HepG2 (cell line): ENCODE results near the gene HDDC3. TPM values are rescaled to one million over a fixed set of nuclear protein-coding genes. Genes with fewer than 3 reads are reported as not detected.

ENCODE experiments used
- ATAC-seq: fragments of 200-7000 bp; cut with Tn5 transposase; 3 replicates; pipeline ENCODE4 v1.9.1; 2020; ENCODE audit warnings: mild to moderate bottlenecking, moderate library complexity
- BruUV-seq: library from RNA; stranded (reverse); fragments of 400-500 nt; replicated peaks from 2 replicates; lab custom pipeline; 2021; lab: Mats Ljungman, UMichigan
- CTCF ChIA-PET: fragments of 300-600 bp; formaldehyde crosslinking; extraction: SDS; loops from one replicate; lab custom pipeline; 2021; ENCODE audit warnings: low total read pairs, inconsistent platforms, low intra/inter-chr PET ratio; lab: Yijun Ruan, JAX
- POLR2A ChIA-PET: fragments of 350-600 bp; sonication (Branson Sonifier 250); formaldehyde crosslinking; loops from one replicate; lab custom pipeline; 2020; ENCODE audit warnings: antibody characterized with exemption, inconsistent platforms; lab: Yijun Ruan, JAX
- DNase-seq: peaks from one replicate; pipeline ENCODE4 v3.0.0-alpha.2; 2015; ENCODE audit warnings: low spot score
- FAIRE-seq: peaks from 3 replicates; lab custom pipeline; 2011; peaks lifted over from hg19 to GRCh38; lab: Jason Lieb, UNC
- H2AFZ ChIP-seq: one replicate; pipeline ENCODE4 v1.6.1; 2011; ENCODE audit warnings: low read length, inconsistent platforms
- H3K27ac ChIP-seq: fragments of 300-600 bp; 3 replicates; pipeline ENCODE4 v1.8.0; 2011; ENCODE audit warnings: mixed run types, mild to moderate bottlenecking, mixed read lengths, low read length, inconsistent platforms; ENCODE audit not compliant: insufficient read depth; ENCODE audit errors: extremely low read length
- H3K27me3 ChIP-seq, 2 experiments: fragments of 200-600 bp in 1 of 2; 2 replicates in 1 of 2; 3 replicates in 1 of 2; pipeline versions ENCODE4 v1.6.0 to v1.8.0; 2011; ENCODE audit warnings: low read length in 2 of 2, mild to moderate bottlenecking in 2 of 2, moderate library complexity in 2 of 2, inconsistent platforms in 1 of 2; ENCODE audit not compliant: insufficient read depth in 2 of 2, control insufficient read depth in 1 of 2
- H3K36me3 ChIP-seq, 2 experiments: fragments of 200-600 bp in 1 of 2; replicated peaks in 1 of 2; 2 replicates in 1 of 2; 3 replicates in 1 of 2; pipeline versions ENCODE4 v1.5.1 to v1.8.0; 2011; ENCODE audit warnings: low read length in 2 of 2, inconsistent platforms in 1 of 2; ENCODE audit not compliant: insufficient read depth in 2 of 2, control insufficient read depth in 1 of 2
- H3K4me1 ChIP-seq: 2 replicates; pipeline ENCODE4 v1.5.1; 2012; ENCODE audit warnings: low read length, inconsistent platforms; ENCODE audit not compliant: insufficient read depth
- H3K4me2 ChIP-seq: 2 replicates; pipeline ENCODE4 v1.6.0; 2011; ENCODE audit warnings: low read depth, low read length, inconsistent platforms
- H3K4me3 ChIP-seq, 3 experiments: fragments of 200-600 bp in 1 of 3; sonication (generic), shearing (Covaris generic) in 1 of 3; replicated peaks in 1 of 3; 2 replicates each; pipeline ENCODE4 v1.5.1; 2011 to 2016; ENCODE audit warnings: low read length in 3 of 3, inconsistent platforms in 2 of 3, low read depth in 2 of 3, mild to moderate bottlenecking in 2 of 3, control low read depth in 1 of 3, mixed read lengths in 1 of 3; ENCODE audit not compliant: insufficient read depth in 1 of 3
- H3K79me2 ChIP-seq: one replicate; pipeline ENCODE4 v1.6.1; 2011; ENCODE audit warnings: low read length, inconsistent platforms; ENCODE audit not compliant: insufficient read depth
- H3K9ac ChIP-seq: 2 replicates; pipeline ENCODE4 v1.6.0; 2011; ENCODE audit warnings: mild to moderate bottlenecking, low read depth, low read length, inconsistent platforms; ENCODE audit not compliant: insufficient read depth
- H3K9me3 ChIP-seq: 2 replicates; pipeline ENCODE4 v1.5.1; 2012; ENCODE audit warnings: mild to moderate bottlenecking, low read length
- H4K20me1 ChIP-seq: 2 replicates; pipeline ENCODE4 v1.6.0; 2011; ENCODE audit warnings: inconsistent platforms, mild to moderate bottlenecking, low read length, moderate library complexity; ENCODE audit not compliant: insufficient read depth
- ARNT2 ChIP-seq: sonication (generic); formaldehyde crosslinking; IDR thresholded peaks from 2 replicates; pipeline ENCODE4 v1.8.0; 2022; ENCODE audit warnings: mild to moderate bottlenecking, low read depth, missing genetic modification reagents, moderate library complexity
- CHD2 ChIP-seq: IDR thresholded peaks from 2 replicates; pipeline ENCODE4 v1.6.1; 2011; ENCODE audit warnings: low read depth, low read length, improper control_type of control experiment
- GATAD2A ChIP-seq: IDR thresholded peaks from 2 replicates; pipeline ENCODE4 v1.6.1; 2016
- IRF2 ChIP-seq: IDR thresholded peaks from 2 replicates; pipeline ENCODE4 v1.6.1; 2018; ENCODE audit warnings: missing genetic modification reagents, missing compliant biosample characterization
- NFKB2 ChIP-seq: sonication (generic); formaldehyde crosslinking; IDR thresholded peaks from 2 replicates; pipeline ENCODE4 v1.4.0; 2020; ENCODE audit warnings: missing genetic modification reagents, borderline replicate concordance
- ONECUT2 ChIP-seq: sonication (generic); formaldehyde crosslinking; IDR thresholded peaks from 2 replicates; pipeline ENCODE4 v1.4.0; 2020; ENCODE audit warnings: missing genetic modification reagents
- RBFOX2 ChIP-seq: fragments of 200-400 bp; formaldehyde crosslinking; IDR thresholded peaks from 2 replicates; pipeline ENCODE4 v1.6.1; 2017; ENCODE audit warnings: low read depth, mild to moderate bottlenecking, low read length
- SMYD3 ChIP-seq: sonication (generic); formaldehyde crosslinking; IDR thresholded peaks from 2 replicates; pipeline ENCODE4 v1.8.1; 2023; ENCODE audit warnings: mild to moderate bottlenecking, missing genetic modification reagents
- SNAPC2 ChIP-seq: sonication (generic); formaldehyde crosslinking; IDR thresholded peaks from 2 replicates; pipeline ENCODE4 v1.8.1; 2022; ENCODE audit warnings: mild to moderate bottlenecking, missing genetic modification reagents
- ZFP62 ChIP-seq: sonication (generic); formaldehyde crosslinking; IDR thresholded peaks from 2 replicates; pipeline ENCODE4 v1.4.0; 2020; ENCODE audit warnings: missing genetic modification reagents
- ZFP82 ChIP-seq: sonication (generic); formaldehyde crosslinking; IDR thresholded peaks from 2 replicates; pipeline ENCODE4 v1.5.1; 2020; ENCODE audit warnings: mild to moderate bottlenecking, missing genetic modification reagents, borderline replicate concordance
- ZNF264 ChIP-seq: sonication (generic); formaldehyde crosslinking; IDR thresholded peaks from 2 replicates; pipeline ENCODE4 v1.4.0; 2020; ENCODE audit warnings: missing genetic modification reagents
- ZNF331 ChIP-seq: sonication (generic); formaldehyde crosslinking; IDR thresholded peaks from 2 replicates; pipeline ENCODE4 v1.4.0; 2020; ENCODE audit warnings: missing genetic modification reagents
- ZNF343 ChIP-seq: sonication (generic); formaldehyde crosslinking; IDR thresholded peaks from 2 replicates; pipeline ENCODE4 v1.4.0; 2020; ENCODE audit warnings: mild to moderate bottlenecking, missing genetic modification reagents
- ZNF496 ChIP-seq: sonication (generic); formaldehyde crosslinking; IDR thresholded peaks from 2 replicates; pipeline ENCODE4 v1.8.1; 2023; ENCODE audit warnings: mild to moderate bottlenecking, moderate library complexity, missing genetic modification reagents; ENCODE audit not compliant: insufficient replicate concordance
- ZNF552 ChIP-seq: sonication (generic); formaldehyde crosslinking; IDR thresholded peaks from 2 replicates; pipeline ENCODE4 v1.9.0; 2022; ENCODE audit warnings: missing genetic modification reagents, mild to moderate bottlenecking, borderline replicate concordance
- ZNF672 ChIP-seq: sonication (generic); formaldehyde crosslinking; IDR thresholded peaks from 2 replicates; pipeline ENCODE4 v1.8.1; 2022; ENCODE audit warnings: missing genetic modification reagents
- ZNF720 ChIP-seq: sonication (generic); formaldehyde crosslinking; IDR thresholded peaks from 2 replicates; pipeline ENCODE4 v1.4.0; 2020; ENCODE audit warnings: missing genetic modification reagents
- ZNF790 ChIP-seq: sonication (generic); formaldehyde crosslinking; IDR thresholded peaks from 2 replicates; pipeline ENCODE4 v1.8.0; 2022; ENCODE audit warnings: missing genetic modification reagents, mild to moderate bottlenecking, borderline replicate concordance
- WGBS: methylation state at CpG from one replicate; pipeline ENCODE4 v1.1.6; 2017; ENCODE audit warnings: low lambda C conversion rate; 5-methylcytosine and 5-hydroxymethylcytosine counted together
- in situ Hi-C: cut with HindIII; loops from 2 replicates; pipeline ENCODE4 v1.10.0; 2017; ENCODE audit warnings: low pct_unique_long_range_greater_than_20kb; ENCODE audit not compliant: extremely low pct_ligation_motif_present
- intact Hi-C: fragments of 100-400 bp; cut with micrococcal nuclease; formaldehyde crosslinking; loops from one replicate; pipeline ENCODE4 v1.10.0; 2022; ENCODE audit not compliant: unreplicated experiment
- polyA plus RNA-seq, 8 experiments: library from polyadenylated mRNA; depleted of rRNA in 3 of 8; stranded (reverse) in 7 of 8; unstranded in 1 of 8; fragments of >200 nt; fragmentation: Illumina TruSeq in 4 of 8; extraction: Trizol in 4 of 8; gene quantifications; 2 replicates each; pipeline versions ENCODE4 v1.2.1 to v1.2.3, GENCODE V29; 2011 to 2016; ENCODE audit warnings: low read depth in 4 of 8, missing spikeins in 1 of 8, mixed read lengths in 1 of 8; ENCODE audit not compliant: insufficient read depth in 1 of 8
- total RNA-seq, 5 experiments: library from RNA; depleted of rRNA; stranded (reverse); fragments of >200 nt; fragmentation: Illumina TruSeq; extraction: Trizol; gene quantifications; 2 replicates each; pipeline ENCODE4 v1.2.3, GENCODE V29; 2016; ENCODE audit warnings: low read depth in 1 of 5
- TF ChIP-seq, protein P1 (sequence below): IDR thresholded peaks from 2 replicates; pipeline ENCODE4 v1.6.1; 2016; ENCODE audit warnings: missing compliant biosample characterization, missing genetic modification reagents, borderline replicate concordance
- TF ChIP-seq, protein P2 (sequence below), 2 experiments: sonication (generic) in 1 of 2; formaldehyde crosslinking in 1 of 2; IDR thresholded peaks; 2 replicates each; pipeline versions ENCODE4 v1.5.1 to v1.6.1; 2011 to 2020; ENCODE audit warnings: borderline replicate concordance in 1 of 2, low read depth in 1 of 2, low read length in 1 of 2, mild to moderate bottlenecking in 1 of 2, missing genetic modification reagents in 1 of 2, moderate library complexity in 1 of 2

The HDDC3 gene
- total and polyA plus RNA-seq, 2 of the 13 experiments (the other 11 are each of a cell fraction or from before 2014, with no cell fraction given) = 18.7 to 28.3 TPM

GRCh38 chr15:90883976-90884718, 48.2 kb downstream of the HDDC3 start, which contains the start of gene FES (continued):
- TF ChIP-seq, protein P1, sequence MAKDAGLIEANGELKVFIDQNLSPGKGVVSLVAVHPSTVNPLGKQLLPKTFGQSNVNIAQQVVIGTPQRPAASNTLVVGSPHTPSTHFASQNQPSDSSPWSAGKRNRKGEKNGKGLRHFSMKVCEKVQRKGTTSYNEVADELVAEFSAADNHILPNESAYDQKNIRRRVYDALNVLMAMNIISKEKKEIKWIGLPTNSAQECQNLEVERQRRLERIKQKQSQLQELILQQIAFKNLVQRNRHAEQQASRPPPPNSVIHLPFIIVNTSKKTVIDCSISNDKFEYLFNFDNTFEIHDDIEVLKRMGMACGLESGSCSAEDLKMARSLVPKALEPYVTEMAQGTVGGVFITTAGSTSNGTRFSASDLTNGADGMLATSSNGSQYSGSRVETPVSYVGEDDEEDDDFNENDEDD (CRISPR knock-in tag) = 0 out of 2 replicates have a peak, but pooled peaks have one; percentile 17
- TF ChIP-seq ARNT2 (CRISPR knock-in tag) (no peak), IRF2 (CRISPR knock-in tag) (no peak), RBFOX2 (peak; percentile 43), ZNF720 (CRISPR knock-in tag) (no peak)

- no peaks in the 10 kb centered on the region for H3K27me3 ChIP-seq
- H3K4me1 ChIP-seq = peaks cover 36% of the 10 kb centered on the region
- no peaks in the 10 kb centered on the region for H3K79me2 ChIP-seq
- POLR2A ChIA-PET = interaction anchor here (0.7 to 5.1 kb wide), 6 partner anchors 9 to 218 kb away, joined by 3 to 52 read pairs (median 9); partner anchors contain the start of gene MAN2A2
- in situ Hi-C loops = no loop called here
- intact Hi-C loops = no loop called here
- H2AFZ ChIP-seq = no peak overlapping the region
- CTCF ChIA-PET = no interaction called here
- no peak overlapping the region for H3K27ac ChIP-seq
- H3K36me3 ChIP-seq = peaks cover 6 to 13% of the 10 kb centered on the region in 2 experiments; a peak in 3 of 5 replicates
- H3K4me3 ChIP-seq = peak overlapping the region; percentile 37 to 65 (median 54); a peak in 5 of 6 replicates
- BruUV-seq = no TSS peak
- H3K9me3 ChIP-seq = no peaks in the 10 kb centered on the region
- H3K9ac ChIP-seq = peak overlapping the region; percentile 53; the same call in 1 of the 2 replicates
- H3K4me2 ChIP-seq = peak overlapping the region; percentile 72
- 39% methylated on average over 4 of the region's 7 CpGs for WGBS
- FAIRE-seq (peak; percentile 76), DNase-seq (no peak), ATAC-seq (peak; percentile 40)
- 0 out of 2 replicates have a peak, but pooled peaks cover 2% of the 10 kb centered on the region for H4K20me1 ChIP-seq
- no peak for TF ChIP-seq ZNF672 (CRISPR knock-in tag)
- TF ChIP-seq GATAD2A = peak; percentile 42; the same call in 1 of the 2 replicates
- no peak for TF ChIP-seq SNAPC2 (CRISPR knock-in tag)
- TF ChIP-seq, protein P2, sequence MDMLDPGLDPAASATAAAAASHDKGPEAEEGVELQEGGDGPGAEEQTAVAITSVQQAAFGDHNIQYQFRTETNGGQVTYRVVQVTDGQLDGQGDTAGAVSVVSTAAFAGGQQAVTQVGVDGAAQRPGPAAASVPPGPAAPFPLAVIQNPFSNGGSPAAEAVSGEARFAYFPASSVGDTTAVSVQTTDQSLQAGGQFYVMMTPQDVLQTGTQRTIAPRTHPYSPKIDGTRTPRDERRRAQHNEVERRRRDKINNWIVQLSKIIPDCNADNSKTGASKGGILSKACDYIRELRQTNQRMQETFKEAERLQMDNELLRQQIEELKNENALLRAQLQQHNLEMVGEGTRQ (IDR thresholded peaks at IDR 0.05; ENCODE audit: low read depth, low read length) = no peak
- TF ChIP-seq, protein P2 (CRISPR knock-in tag; IDR thresholded peaks at IDR 0.05; ENCODE audit: borderline replicate concordance) = no peak
- no peak for TF ChIP-seq ZNF790 (CRISPR knock-in tag)
- no peak for TF ChIP-seq ZNF343 (CRISPR knock-in tag)
- no peak for TF ChIP-seq ZNF264 (CRISPR knock-in tag)
- TF ChIP-seq RBFOX2 = no peak
- no peak for TF ChIP-seq ZNF331
- TF ChIP-seq ZFP82 (CRISPR knock-in tag) = no peak
- no peak for TF ChIP-seq CHD2
- TF ChIP-seq ZNF496 (CRISPR knock-in tag) = no peak
- TF ChIP-seq ONECUT2 (CRISPR knock-in tag) = no peak
- no peak for TF ChIP-seq ZNF552 (CRISPR knock-in tag)
- no peak for TF ChIP-seq SMYD3
- no peak for TF ChIP-seq NFKB2 (CRISPR knock-in tag)
- no peak for TF ChIP-seq ZFP62 (CRISPR knock-in tag)
Observed at GRCh38 chr15:90883526-90883975, 48.8 kb downstream of the HDDC3 start.
